Prostate gland (tissue), 2 donors: ENCODE measurements around the gene LBP.

Experiments used
- CTCF ChIP-seq, 4 experiments: fragments of 200-600 bp in 2 of 4; fragments of 450-650 bp in 2 of 4; sonication (generic) in 2 of 4; IDR thresholded peaks; 1 replicate in 3 of 4; 2 replicates in 1 of 4; pipeline ENCODE4 v1.5.1; 2016 to 2019; ENCODE audit warnings: antibody characterized with exemption in 4 of 4, mild to moderate bottlenecking in 2 of 4, moderate library complexity in 2 of 4
- POLR2A ChIP-seq: fragments of 450-650 bp; IDR thresholded peaks from one replicate; pipeline ENCODE4 v1.6.1; 2016; ENCODE audit warnings: antibody characterized with exemption, mild to moderate bottlenecking

DNA sequence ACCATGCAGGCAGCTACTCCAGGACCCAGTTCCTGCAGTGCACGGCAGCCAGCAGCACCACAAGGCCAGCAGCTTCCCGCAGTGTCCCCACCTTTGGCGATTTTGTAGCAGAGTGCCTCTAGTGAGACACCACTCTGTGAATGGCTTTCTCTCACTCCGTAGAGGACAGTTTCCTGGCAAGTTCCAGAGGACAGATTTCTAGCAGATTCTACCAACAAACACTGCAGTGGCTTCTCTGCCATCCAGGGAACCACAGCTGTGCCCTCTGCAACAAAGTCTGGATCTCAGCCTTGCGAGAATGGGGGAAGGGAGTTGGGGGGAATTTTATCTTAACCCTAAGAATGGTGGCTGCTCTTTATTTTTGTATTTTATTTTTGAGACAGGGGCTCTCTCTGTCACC lies 60.2 kb downstream of the LBP start:
- no peak for TF ChIP-seq CTCF (IDR thresholded peaks at IDR 0.05)
- TF ChIP-seq POLR2A: no peak
